ENCODE results near the gene AMER2. TPM values are rescaled to one million over a fixed set of nuclear protein-coding genes. Genes with fewer than 3 reads are reported as not detected.

The AMER2 gene
- total RNA-seq, 4 donors from 2014 or later = 0.05 to 0.32 (median 0.13) TPM; not detected in 1

- TF ChIP-seq CTCF (IDR thresholded peaks at IDR 0.05) (no peak), EP300 (IDR thresholded peaks at IDR 0.05) (no peak), POLR2A (IDR thresholded peaks at IDR 0.05) (no peak), POLR2AphosphoS5 (IDR thresholded peaks at IDR 0.05) (no peak)
- no peak overlapping the region for H3K4me3 ChIP-seq
- H3K36me3 ChIP-seq = no peaks in the 10 kb centered on the region
- peaks cover 70% of the 10 kb centered on the region for H3K27me3 ChIP-seq
- no CpG with 5 or more reads among the region's 6 CpGs for WGBS
- no peaks in the 10 kb centered on the region for H3K9me3 ChIP-seq
- H3K27ac ChIP-seq = no peak overlapping the region
- H3K4me1 ChIP-seq = peaks cover 19% of the 10 kb centered on the region
- DNase-seq (ENCODE audit: low spot score in 2 of 2) = no peak
These were observed 179 bp upstream of the AMER2 start for GRCh38 chr13:25172303-25172630.

- no peaks in the 10 kb centered on the region for H3K36me3 ChIP-seq
- peaks cover 19% of the 10 kb centered on the region for H3K4me1 ChIP-seq
- DNase-seq (ENCODE audit: low spot score in 2 of 2) = no peak
- H3K4me3 ChIP-seq = peak overlapping the region; percentile 52
- peaks cover 63% of the 10 kb centered on the region for H3K27me3 ChIP-seq
- H3K27ac ChIP-seq = no peak overlapping the region
- TF ChIP-seq POLR2AphosphoS5 (IDR thresholded peaks at IDR 0.05) (no peak), POLR2A (IDR thresholded peaks at IDR 0.05) (no peak), CTCF (IDR thresholded peaks at IDR 0.05) (no peak)
- no peaks in the 10 kb centered on the region for H3K9me3 ChIP-seq
- WGBS = 3% methylated on average over 33 of the region's 36 CpGs
These were observed 945 bp downstream of the AMER2 start for GRCh38 chr13:25171170-25171516.

GRCh38 chr13:25170554-25171111 lies 1.5 kb downstream of the AMER2 start:
- TF ChIP-seq POLR2AphosphoS5 (IDR thresholded peaks at IDR 0.05) = no peak
- TF ChIP-seq EP300 (IDR thresholded peaks at IDR 0.05) = no peak
- peaks cover 57% of the 10 kb centered on the region for H3K27me3 ChIP-seq
- no peaks in the 10 kb centered on the region for H3K9me3 ChIP-seq
- no peaks in the 10 kb centered on the region for H3K36me3 ChIP-seq
- WGBS = 0% methylated on average over 2 of the region's 75 CpGs
- no peak for DNase-seq (ENCODE audit: low spot score in 2 of 2)
- peaks cover 19% of the 10 kb centered on the region for H3K4me1 ChIP-seq
- peak overlapping the region; percentile 52 for H3K4me3 ChIP-seq
- no peak overlapping the region for H3K27ac ChIP-seq

GRCh38 chr13:25169951-25170553 lies 2.0 kb downstream of the AMER2 start:
- WGBS = 72% methylated on average over 23 of the region's 37 CpGs
- Histone ChIP-seq H3K27me3 (peaks cover 52% of the 10 kb centered on the region), H3K27ac (no peak overlapping the region), H3K4me1 (peaks cover 19% of the 10 kb centered on the region), H3K36me3 (no peaks in the 10 kb centered on the region), H3K9me3 (no peaks in the 10 kb centered on the region), H3K4me3 (peak overlapping the region; percentile 52)
- no peak for DNase-seq (ENCODE audit: low spot score in 2 of 2)
- TF ChIP-seq CTCF (IDR thresholded peaks at IDR 0.05) (no peak), POLR2A (IDR thresholded peaks at IDR 0.05) (no peak), POLR2AphosphoS5 (IDR thresholded peaks at IDR 0.05) (no peak), EP300 (IDR thresholded peaks at IDR 0.05) (no peak)

- TF ChIP-seq EP300 (IDR thresholded peaks at IDR 0.05) (no peak), POLR2AphosphoS5 (IDR thresholded peaks at IDR 0.05) (no peak), POLR2A (IDR thresholded peaks at IDR 0.05) (no peak), CTCF (IDR thresholded peaks at IDR 0.05) (no peak)
- Histone ChIP-seq H3K36me3 (no peaks in the 10 kb centered on the region), H3K4me1 (peaks cover 19% of the 10 kb centered on the region), H3K9me3 (no peaks in the 10 kb centered on the region), H3K27me3 (peaks cover 49% of the 10 kb centered on the region), H3K27ac (no peak overlapping the region), H3K4me3 (no peak overlapping the region)
- WGBS = 88% methylated on average over 7 of the region's 12 CpGs
- DNase-seq (ENCODE audit: low spot score in 2 of 2) = no peak
These were observed 2.7 kb downstream of the AMER2 start for GRCh38 chr13:25169356-25169755.

GRCh38 chr13:25168790-25169189 lies 3.3 kb downstream of the AMER2 start:
- Histone ChIP-seq H3K9me3 (no peaks in the 10 kb centered on the region), H3K27me3 (peaks cover 47% of the 10 kb centered on the region), H3K4me1 (peaks cover 19% of the 10 kb centered on the region), H3K27ac (no peak overlapping the region), H3K36me3 (no peaks in the 10 kb centered on the region), H3K4me3 (no peak overlapping the region)
- TF ChIP-seq POLR2AphosphoS5 (IDR thresholded peaks at IDR 0.05) = no peak
- no peak for TF ChIP-seq CTCF (IDR thresholded peaks at IDR 0.05)
- TF ChIP-seq POLR2A (IDR thresholded peaks at IDR 0.05) = no peak
- no peak for TF ChIP-seq EP300 (IDR thresholded peaks at IDR 0.05)
- no peak for DNase-seq (ENCODE audit: low spot score in 2 of 2)
- 20% methylated on average over 3 of the region's 3 CpGs for WGBS
